Measurements from ENCODE around the gene ZNF175.

- TF ChIP-seq CTCF (optimal IDR thresholded peaks at IDR 0.05 in 1 of 3, IDR thresholded peaks at IDR 0.05 in 1 of 3, conservative IDR thresholded peaks at IDR 0.05 in 1 of 3; ENCODE audit: extremely low read depth in 1 of 3, insufficient read depth in 2 of 3, low read length in 3 of 3): no peak
- no peak for TF ChIP-seq EZH2 (IDR thresholded peaks at IDR 0.05; ENCODE audit: low read length)
Observed at GRCh38 chr19:51535535-51535934, 35.5 kb upstream of the ZNF175 start.
